ENCODE results near the gene PACRG. TPM values are rescaled to one million over a fixed set of nuclear protein-coding genes. Genes with fewer than 3 reads are reported as not detected.
"Not testable (repeated sequence)": the region's sequence is repeated elsewhere in the genome, so short reads cannot be mapped to it uniquely, and the experiment has no call there.

Gene PACRG
- total RNA-seq: 10 to 100 TPM in 1 of 2 donors, 1 to 10 TPM in 1; 2.8 to 21.3 TPM

- peaks cover 0 to 18% of the 10 kb centered on the region in 2 donors for H3K4me1 ChIP-seq
- H3K27ac ChIP-seq: peak within 1 kb of the TSS; percentile 96 to 97
- peak within 1 kb of the TSS; percentile 97 for H3K4me3 ChIP-seq
- H3K27me3 ChIP-seq: no peaks in the 10 kb centered on the region
- peaks cover 0 to 11% of the 10 kb centered on the region in 2 donors for H3K9me3 ChIP-seq
- no peaks in the 10 kb centered on the region for H3K36me3 ChIP-seq
- DNase-seq (ENCODE audit: low spot score): peak; percentile 99
- no peak for TF ChIP-seq CTCF (IDR thresholded peaks at IDR 0.05)
These were observed at the start of gene PACRG, which contains the start of gene PRKN for GRCh38 chr6:162727322-162728182. PACRG (plus strand) TSS chr6:162727974. PRKN (minus strand) TSS chr6:162727766.

- not testable (repeated sequence) for H3K4me3 ChIP-seq; H3K9me3 ChIP-seq; DNase-seq (ENCODE audit: low spot score); H3K27me3 ChIP-seq; H3K27ac ChIP-seq; H3K36me3 ChIP-seq; H3K4me1 ChIP-seq
These were observed 48.9 kb upstream of the PACRG start for GRCh38 chr6:162678896-162679295.

- Histone ChIP-seq H3K27me3 (no peaks in the 10 kb centered on the region), H3K36me3 (no peaks in the 10 kb centered on the region), H3K9me3 (no peaks in the 10 kb centered on the region), H3K27ac (no peak overlapping the region), H3K4me1 (peaks cover 0 to 7% of the 10 kb centered on the region in 2 donors), H3K4me3 (no peak overlapping the region)
- no peak for TF ChIP-seq CTCF (IDR thresholded peaks at IDR 0.05)
- DNase-seq (ENCODE audit: low spot score): no peak
These were observed 48.1 kb upstream of the PACRG start for GRCh38 chr6:162679681-162680080.

- Histone ChIP-seq H3K27me3 (no peaks in the 10 kb centered on the region), H3K4me3 (no peak overlapping the region), H3K9me3 (no peaks in the 10 kb centered on the region), H3K27ac (no peak overlapping the region), H3K4me1 (peaks cover 0 to 7% of the 10 kb centered on the region in 2 donors), H3K36me3 (no peaks in the 10 kb centered on the region)
- TF ChIP-seq CTCF (IDR thresholded peaks at IDR 0.05): no peak
- no peak for DNase-seq (ENCODE audit: low spot score)
These were observed 47.4 kb upstream of the PACRG start for GRCh38 chr6:162680367-162680766.

GRCh38 chr6:162680871-162681270 lies 46.9 kb upstream of the PACRG start:
- H3K4me3 ChIP-seq: no peak overlapping the region
- no peaks in the 10 kb centered on the region for H3K36me3 ChIP-seq

More at GRCh38 chr6:162680871-162681270, 46.9 kb upstream of the PACRG start:
- Histone ChIP-seq H3K9me3 (no peaks in the 10 kb centered on the region), H3K4me1 (peaks cover 0 to 7% of the 10 kb centered on the region in 2 donors), H3K27ac (no peak overlapping the region), H3K27me3 (no peaks in the 10 kb centered on the region)
- TF ChIP-seq CTCF (IDR thresholded peaks at IDR 0.05): no peak
- DNase-seq (ENCODE audit: low spot score): no peak

Measured in right atrium auricular region (tissue), 2 donors.